ENCODE results near the gene ALDH1A1.

ALDH1A1 gene

GRCh38 chr9:72936679-72937078 lies 16.2 kb downstream of the ALDH1A1 start:
- TF ChIP-seq ARNTL (CRISPR knock-in tag; IDR thresholded peaks at IDR 0.05; ENCODE audit: borderline replicate concordance, low read depth) = no peak
- no peak for TF ChIP-seq OSR1 (CRISPR knock-in tag; IDR thresholded peaks at IDR 0.05)
- no peak for TF ChIP-seq ESRRG (CRISPR knock-in tag; IDR thresholded peaks at IDR 0.05)
- TF ChIP-seq TOX (CRISPR knock-in tag; IDR thresholded peaks at IDR 0.05; ENCODE audit: borderline replicate concordance) = no peak
- no peak for TF ChIP-seq ZFP30 (CRISPR knock-in tag; IDR thresholded peaks at IDR 0.05)
- TF ChIP-seq RARB (CRISPR knock-in tag; IDR thresholded peaks at IDR 0.05) = no peak
- TF ChIP-seq CSRNP3 (CRISPR knock-in tag; IDR thresholded peaks at IDR 0.05) = no peak
- TF ChIP-seq TCF4 (CRISPR knock-in tag; IDR thresholded peaks at IDR 0.05; ENCODE audit: borderline replicate concordance) = no peak
- TF ChIP-seq CREB5 (CRISPR knock-in tag; IDR thresholded peaks at IDR 0.05; ENCODE audit: low read depth) = no peak
- TF ChIP-seq ZNF70 (CRISPR knock-in tag; IDR thresholded peaks at IDR 0.05) = no peak
- TF ChIP-seq ZC3H10 (CRISPR knock-in tag; IDR thresholded peaks at IDR 0.05) = no peak
- TF ChIP-seq GLIS3 (CRISPR knock-in tag; IDR thresholded peaks at IDR 0.05) = no peak
- TF ChIP-seq PPARA (CRISPR knock-in tag; IDR thresholded peaks at IDR 0.05; ENCODE audit: borderline replicate concordance) = no peak
- TF ChIP-seq POU6F1 (CRISPR knock-in tag; IDR thresholded peaks at IDR 0.05; ENCODE audit: borderline replicate concordance, low read depth) = no peak
- TF ChIP-seq BACH2 (CRISPR knock-in tag; IDR thresholded peaks at IDR 0.05; ENCODE audit: borderline replicate concordance) = no peak
- no peak for ATAC-seq

- no peak for TF ChIP-seq ZFP30 (CRISPR knock-in tag; IDR thresholded peaks at IDR 0.05)
- TF ChIP-seq POU6F1 (CRISPR knock-in tag; IDR thresholded peaks at IDR 0.05; ENCODE audit: borderline replicate concordance, low read depth) = no peak
- TF ChIP-seq ZNF8 (CRISPR knock-in tag; IDR thresholded peaks at IDR 0.05) = no peak
- no peak for TF ChIP-seq ZNF70 (CRISPR knock-in tag; IDR thresholded peaks at IDR 0.05)
- no peak for TF ChIP-seq OSR1 (CRISPR knock-in tag; IDR thresholded peaks at IDR 0.05)
- TF ChIP-seq ARNTL (CRISPR knock-in tag; IDR thresholded peaks at IDR 0.05; ENCODE audit: borderline replicate concordance, low read depth) = no peak
- TF ChIP-seq ISL1 (CRISPR knock-in tag; IDR thresholded peaks at IDR 0.05) = no peak
- no peak for TF ChIP-seq CSDC2 (CRISPR knock-in tag; IDR thresholded peaks at IDR 0.05)
- TF ChIP-seq TOX (CRISPR knock-in tag; IDR thresholded peaks at IDR 0.05; ENCODE audit: borderline replicate concordance) = no peak
- no peak for TF ChIP-seq GLIS3 (CRISPR knock-in tag; IDR thresholded peaks at IDR 0.05)
- no peak for TF ChIP-seq SNAI2 (CRISPR knock-in tag; IDR thresholded peaks at IDR 0.05)
- TF ChIP-seq CSRNP3 (CRISPR knock-in tag; IDR thresholded peaks at IDR 0.05) = no peak
- no peak for TF ChIP-seq ESRRG (CRISPR knock-in tag; IDR thresholded peaks at IDR 0.05)
- no peak for TF ChIP-seq ZFP3 (CRISPR knock-in tag; IDR thresholded peaks at IDR 0.05)
- TF ChIP-seq TCF4 (CRISPR knock-in tag; IDR thresholded peaks at IDR 0.05; ENCODE audit: borderline replicate concordance) = no peak
- no peak for TF ChIP-seq ZNF565 (CRISPR knock-in tag; conservative IDR thresholded peaks at IDR 0.05; ENCODE audit: low read depth)
- TF ChIP-seq BACH2 (CRISPR knock-in tag; IDR thresholded peaks at IDR 0.05; ENCODE audit: borderline replicate concordance) = no peak
- no peak for TF ChIP-seq TSHZ2 (CRISPR knock-in tag; IDR thresholded peaks at IDR 0.05)
- no peak for TF ChIP-seq CREB5 (CRISPR knock-in tag; IDR thresholded peaks at IDR 0.05; ENCODE audit: low read depth)
Measured at GRCh38 chr9:72936266-72936665, 16.6 kb downstream of the ALDH1A1 start.

More at GRCh38 chr9:72936266-72936665, 16.6 kb downstream of the ALDH1A1 start:
- no peak for ATAC-seq
